Measurements from ENCODE around the gene ARPC2.
A peak's percentile ranks its signal among the peaks of the same experiment; 100 is the strongest.
"Not testable (repeated sequence)": the region's sequence is repeated elsewhere in the genome, so short reads cannot be mapped to it uniquely, and the experiment has no call there.

The ARPC2 gene

GRCh38 chr2:218271487-218271797, 54.5 kb downstream of the ARPC2 start:
- DNase-seq (ENCODE audit: low spot score), result no peak

GRCh38 chr2:218271865-218272530, 55.0 kb downstream of the ARPC2 start:
- no peak for DNase-seq (ENCODE audit: low spot score)

- DNase-seq (ENCODE audit: low spot score), result peak; percentile 91
These were observed 55.7 kb downstream of the ARPC2 start for GRCh38 chr2:218272531-218273212.

- DNase-seq (ENCODE audit: low spot score), result not testable (repeated sequence)
These were observed 56.4 kb downstream of the ARPC2 start for GRCh38 chr2:218273214-218273907.

GRCh38 chr2:218273908-218274249, 56.9 kb downstream of the ARPC2 start:
- no peak for DNase-seq (ENCODE audit: low spot score)

- DNase-seq (ENCODE audit: low spot score), result no peak
These were observed 57.6 kb downstream of the ARPC2 start for GRCh38 chr2:218274586-218274985.

- no peak for DNase-seq (ENCODE audit: low spot score)
These were observed 58.5 kb downstream of the ARPC2 start for GRCh38 chr2:218275371-218276072.

- DNase-seq (ENCODE audit: low spot score), result no peak
These were observed 60.2 kb downstream of the ARPC2 start for GRCh38 chr2:218276986-218277755.

GRCh38 chr2:218277921-218278320, 60.9 kb downstream of the ARPC2 start:
- no peak for DNase-seq (ENCODE audit: low spot score)

- no peak for DNase-seq (ENCODE audit: low spot score)
These were observed 61.8 kb downstream of the ARPC2 start for GRCh38 chr2:218278531-218279360.

GRCh38 chr2:218280260-218280870, 63.4 kb downstream of the ARPC2 start:
- no peak for DNase-seq (ENCODE audit: low spot score)

GRCh38 chr2:218281449-218281848, 64.5 kb downstream of the ARPC2 start:
- DNase-seq (ENCODE audit: low spot score), result no peak

GRCh38 chr2:218282173-218282991, 65.4 kb downstream of the ARPC2 start:
- no peak for DNase-seq (ENCODE audit: low spot score)

- DNase-seq (ENCODE audit: low spot score), result peak; percentile 80
These were observed 67.3 kb downstream of the ARPC2 start for GRCh38 chr2:218284106-218284811.

GRCh38 chr2:218285604-218286003, 68.6 kb downstream of the ARPC2 start:
- DNase-seq (ENCODE audit: low spot score), result peak; percentile 68

GRCh38 chr2:218286570-218287459, 69.8 kb downstream of the ARPC2 start:
- DNase-seq (ENCODE audit: low spot score), result peak; percentile 97

GRCh38 chr2:218289639-218290315, 72.8 kb downstream of the ARPC2 start:
- peak; percentile 65 for DNase-seq (ENCODE audit: low spot score)
